ENCODE data around the gene IL6ST. TPM values are rescaled to one million over a fixed set of nuclear protein-coding genes. Genes with fewer than 3 reads are reported as not detected.

IL6ST gene
- total and polyA plus RNA-seq, 5 donors from 2014 or later, result 25.3 to 234 (median 58.0) TPM

DNA sequence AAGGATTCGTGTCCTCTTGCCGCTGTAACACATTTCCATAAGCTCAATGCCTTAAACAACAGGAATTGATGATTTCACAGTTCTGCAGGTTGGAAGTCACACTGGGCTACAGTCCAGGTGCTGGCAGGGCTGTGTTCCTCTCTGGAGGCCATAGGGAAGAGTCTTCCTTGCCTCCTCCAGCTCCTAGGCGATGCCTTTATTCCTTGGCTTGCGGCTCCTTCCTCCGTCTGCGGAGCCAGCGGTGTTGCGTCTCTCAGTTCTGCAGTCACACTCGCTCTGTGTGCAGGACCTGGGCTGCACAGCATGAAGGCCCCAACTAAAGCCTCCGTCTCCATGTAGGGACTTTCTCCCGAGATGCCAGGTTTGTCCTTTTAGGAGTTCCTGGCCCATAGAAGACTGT is 70.0 kb downstream of the IL6ST start:
- Histone ChIP-seq H3K27ac (ENCODE audit: insufficient read depth, low read length, poor library complexity, severe bottlenecking) (no peak overlapping the region), H3K4me3 (ENCODE audit: low read depth, low read length) (no peak overlapping the region), H3K4me1 (ENCODE audit: control insufficient read depth, insufficient read depth, low read length, poor library complexity, severe bottlenecking) (peaks cover 13% of the 10 kb centered on the region), H3K36me3 (ENCODE audit: control insufficient read depth, insufficient read depth, low read length) (no peaks in the 10 kb centered on the region), H3K27me3 (ENCODE audit: control insufficient read depth, insufficient read depth, low read length) (no peaks in the 10 kb centered on the region), H3K9me3 (ENCODE audit: control insufficient read depth in 2 of 2, low read length in 2 of 2) (no peaks in the 10 kb centered on the region)
- H3K27me3 Mint-ChIP-seq, result peaks cover 10% of the 10 kb centered on the region
- no peaks in the 10 kb centered on the region for H3K36me3 Mint-ChIP-seq
- peaks cover 4 to 16% (median 10%) of the 10 kb centered on the region in 4 donors for H3K4me1 Mint-ChIP-seq
- DNase-seq (no peak), ATAC-seq (ENCODE audit: low read depth in 2 of 2) (no peak)
- H3K27ac Mint-ChIP-seq, result peak overlapping the region in 1 of 3 donors; percentile 20
- H3K9me3 Mint-ChIP-seq, result no peaks in the 10 kb centered on the region
- H3K4me3 Mint-ChIP-seq, result peak overlapping the region in 1 of 4 donors; percentile 69

DNA sequence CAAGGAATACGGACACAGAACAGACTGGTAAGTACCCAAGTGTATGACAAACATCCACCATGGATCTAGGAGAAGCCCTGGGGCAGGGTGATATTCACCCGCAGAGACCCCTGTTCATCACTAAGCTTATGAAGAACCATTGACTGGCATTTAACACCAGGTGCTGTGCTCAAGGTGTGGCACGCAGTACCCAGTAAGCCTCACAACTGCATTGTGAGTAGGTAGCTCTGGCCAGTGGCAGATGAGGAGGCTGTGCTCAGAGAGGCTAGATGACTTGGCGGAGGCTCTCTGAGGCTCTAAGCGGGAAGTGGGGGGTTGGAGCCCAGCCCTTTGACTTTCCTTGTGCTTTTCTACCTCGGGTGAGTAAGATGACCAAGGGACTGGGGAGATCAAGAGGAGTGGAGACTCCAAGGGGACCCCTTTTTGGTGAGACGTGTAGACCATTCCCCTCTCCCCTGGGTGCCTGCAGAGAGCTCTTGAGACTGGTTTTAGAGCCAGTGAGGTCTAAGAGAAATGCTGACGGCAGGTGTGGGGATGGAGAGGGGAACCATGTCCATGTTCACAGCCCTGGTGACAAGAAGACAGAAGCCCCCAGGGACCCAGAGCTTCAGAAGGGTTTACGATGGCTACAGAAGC is 70.8 kb downstream of the IL6ST start:
- H3K4me3 ChIP-seq (ENCODE audit: low read depth, low read length), result peak overlapping the region; percentile 73
- no peaks in the 10 kb centered on the region for H3K36me3 ChIP-seq (ENCODE audit: control insufficient read depth, insufficient read depth, low read length)
- H3K27ac Mint-ChIP-seq, result peak overlapping the region in 2 of 3 donors; percentile 68 to 83
- H3K9me3 ChIP-seq (ENCODE audit: control insufficient read depth in 2 of 2, low read length in 2 of 2), result no peaks in the 10 kb centered on the region
- no peaks in the 10 kb centered on the region for H3K9me3 Mint-ChIP-seq
- no peak overlapping the region for H3K27ac ChIP-seq (ENCODE audit: insufficient read depth, low read length, poor library complexity, severe bottlenecking)
- H3K4me1 ChIP-seq (ENCODE audit: control insufficient read depth, insufficient read depth, low read length, poor library complexity, severe bottlenecking), result peaks cover 13% of the 10 kb centered on the region
- peaks cover 10% of the 10 kb centered on the region for H3K27me3 Mint-ChIP-seq
- no peak for DNase-seq
- peak overlapping the region; percentile 73 to 96 (median 93) for H3K4me3 Mint-ChIP-seq
- peak; percentile 25 to 43 for ATAC-seq (ENCODE audit: low read depth in 2 of 2)
- no peaks in the 10 kb centered on the region for H3K36me3 Mint-ChIP-seq
- H3K4me1 Mint-ChIP-seq, result peaks cover 4 to 22% (median 15%) of the 10 kb centered on the region in 4 donors
- H3K27me3 ChIP-seq (ENCODE audit: control insufficient read depth, insufficient read depth, low read length), result no peaks in the 10 kb centered on the region

- Histone ChIP-seq H3K36me3 (ENCODE audit: control insufficient read depth, insufficient read depth, low read length) (no peaks in the 10 kb centered on the region), H3K27ac (ENCODE audit: insufficient read depth, low read length, poor library complexity, severe bottlenecking) (no peak overlapping the region), H3K4me3 (ENCODE audit: low read depth, low read length) (peak overlapping the region; percentile 73), H3K27me3 (ENCODE audit: control insufficient read depth, insufficient read depth, low read length) (no peaks in the 10 kb centered on the region), H3K9me3 (ENCODE audit: control insufficient read depth in 2 of 2, low read length in 2 of 2) (no peaks in the 10 kb centered on the region), H3K4me1 (ENCODE audit: control insufficient read depth, insufficient read depth, low read length, poor library complexity, severe bottlenecking) (peaks cover 13% of the 10 kb centered on the region)
- Mint-ChIP-seq H3K36me3 (no peaks in the 10 kb centered on the region), H3K4me3 (peak overlapping the region; percentile 73 to 96 (median 93)), H3K4me1 (peaks cover 4 to 22% (median 15%) of the 10 kb centered on the region in 4 donors), H3K9me3 (no peaks in the 10 kb centered on the region), H3K27ac (peak overlapping the region in 2 of 3 donors; percentile 68 to 83), H3K27me3 (peaks cover 8% of the 10 kb centered on the region)
- ATAC-seq (ENCODE audit: low read depth in 2 of 2), result peak; percentile 38 to 44
- peak in 1 of 3 donors; percentile 47 for DNase-seq
Measured at GRCh38 chr5:55923177-55923771, 71.5 kb downstream of the IL6ST start.

DNA sequence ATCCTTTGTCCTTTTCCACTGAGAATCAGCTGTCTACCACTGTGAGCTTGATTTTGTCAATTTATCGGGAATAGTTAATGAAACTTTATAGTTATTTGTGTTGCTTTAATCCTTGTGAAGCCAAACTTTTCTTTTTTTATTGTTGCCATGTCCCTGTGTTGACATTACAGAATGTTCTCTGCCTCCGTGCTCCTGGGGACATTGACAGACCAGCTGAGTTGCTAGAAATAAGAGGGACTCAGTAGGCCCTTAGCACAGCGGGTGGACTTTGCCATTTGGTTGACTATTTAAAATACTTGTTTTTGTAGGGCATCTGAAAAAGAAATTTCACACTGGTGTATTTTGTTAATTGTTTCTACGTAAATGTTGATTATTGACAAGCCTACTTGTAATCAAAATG is 73.1 kb downstream of the IL6ST start:
- no peak for ATAC-seq (ENCODE audit: low read depth in 2 of 2)

GRCh38 chr5:55920784-55921183 is 74.0 kb downstream of the IL6ST start:
- H3K27ac Mint-ChIP-seq, result no peak overlapping the region
- peaks cover 4 to 22% (median 15%) of the 10 kb centered on the region in 4 donors for H3K4me1 Mint-ChIP-seq
- Histone ChIP-seq H3K27ac (ENCODE audit: insufficient read depth, low read length, poor library complexity, severe bottlenecking) (no peak overlapping the region), H3K4me3 (ENCODE audit: low read depth, low read length) (no peak overlapping the region), H3K9me3 (ENCODE audit: control insufficient read depth in 2 of 2, low read length in 2 of 2) (no peaks in the 10 kb centered on the region), H3K27me3 (ENCODE audit: control insufficient read depth, insufficient read depth, low read length) (no peaks in the 10 kb centered on the region), H3K4me1 (ENCODE audit: control insufficient read depth, insufficient read depth, low read length, poor library complexity, severe bottlenecking) (peaks cover 13% of the 10 kb centered on the region), H3K36me3 (ENCODE audit: control insufficient read depth, insufficient read depth, low read length) (no peaks in the 10 kb centered on the region)
- DNase-seq (no peak), ATAC-seq (ENCODE audit: low read depth in 2 of 2) (no peak)
- H3K9me3 Mint-ChIP-seq, result no peaks in the 10 kb centered on the region
- no peak overlapping the region for H3K4me3 Mint-ChIP-seq
- no peaks in the 10 kb centered on the region for H3K36me3 Mint-ChIP-seq
- H3K27me3 Mint-ChIP-seq, result peaks cover 11% of the 10 kb centered on the region

More for the DNA sequence above, 73.1 kb downstream of the IL6ST start:
- Histone ChIP-seq H3K27ac (ENCODE audit: insufficient read depth, low read length, poor library complexity, severe bottlenecking) (no peak overlapping the region), H3K4me1 (ENCODE audit: control insufficient read depth, insufficient read depth, low read length, poor library complexity, severe bottlenecking) (peaks cover 13% of the 10 kb centered on the region), H3K27me3 (ENCODE audit: control insufficient read depth, insufficient read depth, low read length) (no peaks in the 10 kb centered on the region), H3K4me3 (ENCODE audit: low read depth, low read length) (no peak overlapping the region), H3K36me3 (ENCODE audit: control insufficient read depth, insufficient read depth, low read length) (no peaks in the 10 kb centered on the region), H3K9me3 (ENCODE audit: control insufficient read depth in 2 of 2, low read length in 2 of 2) (no peaks in the 10 kb centered on the region)
- H3K27ac Mint-ChIP-seq, result no peak overlapping the region
- no peak for DNase-seq
- H3K9me3 Mint-ChIP-seq, result no peaks in the 10 kb centered on the region
- peaks cover 11% of the 10 kb centered on the region for H3K27me3 Mint-ChIP-seq
- peak overlapping the region in 1 of 4 donors; percentile 34 for H3K4me3 Mint-ChIP-seq
- H3K36me3 Mint-ChIP-seq, result no peaks in the 10 kb centered on the region
- H3K4me1 Mint-ChIP-seq, result peaks cover 4 to 22% (median 15%) of the 10 kb centered on the region in 4 donors

GRCh38 chr5:55919625-55920024 is 75.1 kb downstream of the IL6ST start:
- DNase-seq, result peak in 1 of 3 donors; percentile 50

DNA sequence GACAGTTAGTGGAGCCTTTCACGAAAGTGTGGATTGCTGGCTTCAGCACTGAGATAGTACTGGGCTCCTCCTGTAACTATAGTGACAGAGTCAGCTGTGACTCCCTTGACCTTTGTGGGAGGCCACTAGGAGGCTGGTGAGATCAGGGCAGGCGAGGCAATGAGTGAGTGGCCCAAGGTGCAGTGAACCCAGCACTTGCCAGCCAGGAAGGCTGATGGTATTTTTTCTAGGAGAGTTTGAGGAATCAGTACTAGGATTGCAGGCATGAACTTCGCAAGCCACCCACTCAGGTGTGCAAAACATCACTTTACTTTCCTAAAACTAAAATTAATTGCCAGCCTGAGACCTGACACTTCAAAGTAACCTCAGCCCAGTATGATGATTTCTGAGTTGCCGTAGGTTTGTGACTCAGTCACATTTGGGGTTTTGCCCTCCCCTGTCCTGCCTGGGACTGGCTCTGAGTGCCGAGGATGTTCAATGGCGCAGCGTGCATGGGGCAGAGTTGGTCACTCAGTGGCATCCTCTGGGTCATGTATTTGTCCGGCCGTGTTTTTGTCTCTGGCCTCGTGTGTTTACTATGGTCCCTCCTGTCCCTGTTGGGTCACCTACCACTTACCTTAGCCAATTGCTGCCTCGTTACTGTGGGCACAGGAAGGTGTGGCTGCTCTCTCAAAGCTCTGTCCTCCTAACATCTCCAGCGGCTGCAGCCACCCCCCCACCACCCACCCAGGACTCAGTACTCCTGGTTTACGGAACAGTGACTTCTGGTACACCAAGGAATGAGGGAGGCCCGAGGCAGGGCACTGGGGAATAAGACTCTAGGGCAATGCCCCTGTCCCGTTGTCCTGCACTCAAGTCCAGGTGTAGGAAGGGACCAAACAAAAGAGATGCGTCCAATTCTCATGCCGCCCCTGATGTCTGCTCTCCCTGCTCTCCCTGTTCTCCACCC is 76.4 kb downstream of the IL6ST start:
- DNase-seq (no peak), ATAC-seq (ENCODE audit: low read depth in 2 of 2) (no peak)
- Mint-ChIP-seq H3K4me3 (no peak overlapping the region), H3K9me3 (no peaks in the 10 kb centered on the region), H3K27me3 (peaks cover 5% of the 10 kb centered on the region), H3K4me1 (peaks cover 1 to 15% (median 11%) of the 10 kb centered on the region in 4 donors), H3K36me3 (no peaks in the 10 kb centered on the region), H3K27ac (no peak overlapping the region)
- Histone ChIP-seq H3K9me3 (ENCODE audit: control insufficient read depth in 2 of 2, low read length in 2 of 2) (no peaks in the 10 kb centered on the region), H3K4me1 (ENCODE audit: control insufficient read depth, insufficient read depth, low read length, poor library complexity, severe bottlenecking) (peaks cover 6% of the 10 kb centered on the region), H3K27ac (ENCODE audit: insufficient read depth, low read length, poor library complexity, severe bottlenecking) (no peak overlapping the region), H3K27me3 (ENCODE audit: control insufficient read depth, insufficient read depth, low read length) (no peaks in the 10 kb centered on the region), H3K36me3 (ENCODE audit: control insufficient read depth, insufficient read depth, low read length) (no peaks in the 10 kb centered on the region), H3K4me3 (ENCODE audit: low read depth, low read length) (no peak overlapping the region)

More at GRCh38 chr5:55919625-55920024, 75.1 kb downstream of the IL6ST start:
- Histone ChIP-seq H3K36me3 (ENCODE audit: control insufficient read depth, insufficient read depth, low read length) (no peaks in the 10 kb centered on the region), H3K4me3 (ENCODE audit: low read depth, low read length) (no peak overlapping the region), H3K27ac (ENCODE audit: insufficient read depth, low read length, poor library complexity, severe bottlenecking) (no peak overlapping the region), H3K4me1 (ENCODE audit: control insufficient read depth, insufficient read depth, low read length, poor library complexity, severe bottlenecking) (peaks cover 13% of the 10 kb centered on the region), H3K27me3 (ENCODE audit: control insufficient read depth, insufficient read depth, low read length) (no peaks in the 10 kb centered on the region), H3K9me3 (ENCODE audit: control insufficient read depth in 2 of 2, low read length in 2 of 2) (no peaks in the 10 kb centered on the region)
- H3K27me3 Mint-ChIP-seq, result peaks cover 5% of the 10 kb centered on the region
- no peak overlapping the region for H3K27ac Mint-ChIP-seq
- peaks cover 4 to 22% (median 15%) of the 10 kb centered on the region in 4 donors for H3K4me1 Mint-ChIP-seq
- H3K36me3 Mint-ChIP-seq, result no peaks in the 10 kb centered on the region
- no peak for ATAC-seq (ENCODE audit: low read depth in 2 of 2)
- no peaks in the 10 kb centered on the region for H3K9me3 Mint-ChIP-seq
- H3K4me3 Mint-ChIP-seq, result no peak overlapping the region
